HepG2 (cell line): ENCODE data around the gene NAB2. TPM values are rescaled to one million over a fixed set of nuclear protein-coding genes. Genes with fewer than 3 reads are reported as not detected.
A peak's percentile ranks its signal among the peaks of the same experiment; 100 is the strongest.

Experiments used
- ELF1 ChIP-seq: sonication (generic); formaldehyde crosslinking; IDR thresholded peaks from 2 replicates; pipeline ENCODE4 v1.4.0; 2020; ENCODE audit warnings: missing genetic modification reagents
- GATAD2A ChIP-seq: IDR thresholded peaks from 2 replicates; pipeline ENCODE4 v1.6.1; 2016
- KDM3A ChIP-seq: IDR thresholded peaks from 2 replicates; pipeline ENCODE4 v1.6.1; 2018; ENCODE audit warnings: low read depth, missing compliant biosample characterization
- KDM5B ChIP-seq: sonication (generic); formaldehyde crosslinking; IDR thresholded peaks from 2 replicates; pipeline ENCODE4 v1.4.0; 2020; ENCODE audit warnings: missing genetic modification reagents, mild to moderate bottlenecking, borderline replicate concordance
- MAFF ChIP-seq: IDR thresholded peaks from 2 replicates; pipeline ENCODE4 v1.6.1; 2011; ENCODE audit warnings: low read depth, low read length, improper control_type of control experiment
- MED13 ChIP-seq: sonication (generic); formaldehyde crosslinking; IDR thresholded peaks from 2 replicates; pipeline ENCODE4 v1.5.0; 2020; ENCODE audit warnings: missing genetic modification reagents
- MTF2 ChIP-seq: sonication (generic); formaldehyde crosslinking; IDR thresholded peaks from 2 replicates; pipeline ENCODE4 v1.5.0; 2020; ENCODE audit warnings: missing genetic modification reagents, borderline replicate concordance
- NFKBIZ ChIP-seq: IDR thresholded peaks from 2 replicates; pipeline ENCODE4 v1.6.1; 2018; ENCODE audit warnings: missing genetic modification reagents, missing compliant biosample characterization
- NRL ChIP-seq: sonication (generic); formaldehyde crosslinking; IDR thresholded peaks from 2 replicates; pipeline ENCODE4 v1.5.0; 2020; ENCODE audit warnings: missing genetic modification reagents, mild to moderate bottlenecking, moderate library complexity, borderline replicate concordance
- RBAK ChIP-seq: sonication (generic); formaldehyde crosslinking; IDR thresholded peaks from 2 replicates; pipeline ENCODE4 v1.5.1; 2020; ENCODE audit warnings: mild to moderate bottlenecking, missing genetic modification reagents
- RORA ChIP-seq: sonication (generic); formaldehyde crosslinking; IDR thresholded peaks from 2 replicates; pipeline ENCODE4 v1.5.0; 2020; ENCODE audit warnings: mild to moderate bottlenecking, missing genetic modification reagents, moderate library complexity
- TMF1 ChIP-seq: sonication (generic); formaldehyde crosslinking; IDR thresholded peaks from 2 replicates; pipeline ENCODE4 v1.8.1; 2022; ENCODE audit warnings: low read depth, missing genetic modification reagents
- ZBTB8A ChIP-seq: sonication (generic); formaldehyde crosslinking; IDR thresholded peaks from 2 replicates; pipeline ENCODE4 v1.4.0; 2020; ENCODE audit warnings: mild to moderate bottlenecking, low read depth, missing genetic modification reagents, borderline replicate concordance
- ZNF225 ChIP-seq: sonication (generic); formaldehyde crosslinking; IDR thresholded peaks from 2 replicates; pipeline ENCODE4 v1.4.0; 2020; ENCODE audit warnings: mild to moderate bottlenecking, missing genetic modification reagents
- ZNF251 ChIP-seq: sonication (generic); formaldehyde crosslinking; IDR thresholded peaks from 2 replicates; pipeline ENCODE4 v1.9.0; 2021; ENCODE audit warnings: mild to moderate bottlenecking, missing genetic modification reagents
- ZNF30 ChIP-seq: sonication (generic); formaldehyde crosslinking; IDR thresholded peaks from 2 replicates; pipeline ENCODE4 v1.5.0; 2020; ENCODE audit warnings: mild to moderate bottlenecking, missing genetic modification reagents
- ZNF343 ChIP-seq: sonication (generic); formaldehyde crosslinking; IDR thresholded peaks from 2 replicates; pipeline ENCODE4 v1.4.0; 2020; ENCODE audit warnings: mild to moderate bottlenecking, missing genetic modification reagents
- ZNF44 ChIP-seq: sonication (generic); formaldehyde crosslinking; IDR thresholded peaks from 2 replicates; pipeline ENCODE4 v1.5.1; 2020; ENCODE audit warnings: mild to moderate bottlenecking, missing genetic modification reagents
- ZNF556 ChIP-seq: sonication (generic); formaldehyde crosslinking; IDR thresholded peaks from 2 replicates; pipeline ENCODE4 v1.4.0; 2020; ENCODE audit warnings: mild to moderate bottlenecking, missing genetic modification reagents, borderline replicate concordance
- ZNF567 ChIP-seq: sonication (generic); formaldehyde crosslinking; IDR thresholded peaks from 2 replicates; pipeline ENCODE4 v1.8.1; 2023; ENCODE audit warnings: mild to moderate bottlenecking, missing genetic modification reagents, borderline replicate concordance
- ZNF572 ChIP-seq: sonication (generic); formaldehyde crosslinking; IDR thresholded peaks from 2 replicates; pipeline ENCODE4 v1.5.1; 2020; ENCODE audit warnings: mild to moderate bottlenecking, missing genetic modification reagents
- ZNF629 ChIP-seq: sonication (generic); formaldehyde crosslinking; conservative IDR thresholded peaks from 2 replicates; pipeline ENCODE4 v1.5.0; 2020; ENCODE audit warnings: missing genetic modification reagents
- polyA plus RNA-seq, 8 experiments: library from polyadenylated mRNA; depleted of rRNA in 3 of 8; stranded (reverse) in 7 of 8; unstranded in 1 of 8; fragments of >200 nt; fragmentation: Illumina TruSeq in 4 of 8; extraction: Trizol in 4 of 8; gene quantifications; 2 replicates each; pipeline versions ENCODE4 v1.2.1 to v1.2.3, GENCODE V29; 2011 to 2016; ENCODE audit warnings: low read depth in 4 of 8, missing spikeins in 1 of 8, mixed read lengths in 1 of 8; ENCODE audit not compliant: insufficient read depth in 1 of 8
- total RNA-seq, 5 experiments: library from RNA; depleted of rRNA; stranded (reverse); fragments of >200 nt; fragmentation: Illumina TruSeq; extraction: Trizol; gene quantifications; 2 replicates each; pipeline ENCODE4 v1.2.3, GENCODE V29; 2016; ENCODE audit warnings: low read depth in 1 of 5
- TF ChIP-seq, protein P1 (sequence below): sonication (generic); formaldehyde crosslinking; IDR thresholded peaks from 2 replicates; pipeline ENCODE4 v1.4.0; 2020; ENCODE audit warnings: mild to moderate bottlenecking, missing genetic modification reagents
- TF ChIP-seq, protein P2 (sequence below): sonication (generic); formaldehyde crosslinking; IDR thresholded peaks from 2 replicates; pipeline ENCODE4 v1.4.0; 2020; ENCODE audit warnings: missing genetic modification reagents
- TF ChIP-seq, protein P3 (sequence below): sonication (generic); formaldehyde crosslinking; IDR thresholded peaks from 2 replicates; pipeline ENCODE4 v1.5.0; 2020; ENCODE audit warnings: missing genetic modification reagents, mild to moderate bottlenecking, borderline replicate concordance

The NAB2 gene
- total and polyA plus RNA-seq, 2 of the 13 experiments (the other 11 are each of a cell fraction or from before 2014, with no cell fraction given) = 11.7 to 12.9 TPM

DNA sequence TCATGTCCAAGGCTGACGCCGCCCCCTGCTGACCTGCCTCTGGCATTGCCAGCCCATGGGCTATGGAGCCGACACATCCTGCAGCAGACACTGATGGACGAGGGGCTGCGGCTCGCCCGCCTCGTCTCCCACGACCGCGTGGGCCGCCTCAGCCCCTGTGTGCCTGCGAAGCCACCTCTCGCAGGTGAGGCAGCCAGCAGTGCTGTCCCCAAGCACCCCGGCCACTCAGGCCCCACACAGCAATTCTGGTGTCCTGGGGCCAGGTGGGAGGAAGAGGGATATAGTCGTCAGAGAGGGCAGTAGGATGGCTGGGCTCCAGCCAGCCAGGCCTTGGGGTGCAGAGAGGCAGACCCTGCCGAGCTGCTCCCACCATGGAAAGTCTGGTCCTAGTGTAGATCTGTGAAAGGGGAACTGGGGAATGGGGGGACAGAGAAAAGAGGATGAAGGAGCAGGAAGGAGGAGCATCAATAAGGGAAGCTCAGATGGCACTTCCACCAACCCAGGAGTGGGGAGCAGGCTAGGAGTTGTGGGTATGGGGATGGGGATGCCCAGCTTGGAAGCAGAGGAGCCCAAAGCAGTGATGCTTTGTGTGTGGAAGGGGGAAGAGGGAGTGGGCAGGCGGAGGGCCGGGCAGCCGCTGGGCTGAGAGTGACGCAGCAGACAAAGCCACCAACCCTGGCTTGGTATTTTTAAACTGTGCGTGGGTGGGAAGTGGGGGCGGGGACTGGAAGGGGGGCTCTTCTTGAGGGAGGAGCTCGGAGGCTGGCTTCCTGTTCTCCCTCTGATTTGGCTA, 4.7 kb downstream of the NAB2 start (continued):
- TF ChIP-seq, protein P1, sequence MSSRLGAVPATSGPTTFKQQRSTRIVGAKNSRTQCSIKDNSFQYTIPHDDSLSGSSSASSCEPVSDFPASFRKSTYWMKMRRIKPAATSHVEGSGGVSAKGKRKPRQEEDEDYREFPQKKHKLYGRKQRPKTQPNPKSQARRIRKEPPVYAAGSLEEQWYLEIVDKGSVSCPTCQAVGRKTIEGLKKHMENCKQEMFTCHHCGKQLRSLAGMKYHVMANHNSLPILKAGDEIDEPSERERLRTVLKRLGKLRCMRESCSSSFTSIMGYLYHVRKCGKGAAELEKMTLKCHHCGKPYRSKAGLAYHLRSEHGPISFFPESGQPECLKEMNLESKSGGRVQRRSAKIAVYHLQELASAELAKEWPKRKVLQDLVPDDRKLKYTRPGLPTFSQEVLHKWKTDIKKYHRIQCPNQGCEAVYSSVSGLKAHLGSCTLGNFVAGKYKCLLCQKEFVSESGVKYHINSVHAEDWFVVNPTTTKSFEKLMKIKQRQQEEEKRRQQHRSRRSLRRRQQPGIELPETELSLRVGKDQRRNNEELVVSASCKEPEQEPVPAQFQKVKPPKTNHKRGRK = no peak
- TF ChIP-seq, protein P2, sequence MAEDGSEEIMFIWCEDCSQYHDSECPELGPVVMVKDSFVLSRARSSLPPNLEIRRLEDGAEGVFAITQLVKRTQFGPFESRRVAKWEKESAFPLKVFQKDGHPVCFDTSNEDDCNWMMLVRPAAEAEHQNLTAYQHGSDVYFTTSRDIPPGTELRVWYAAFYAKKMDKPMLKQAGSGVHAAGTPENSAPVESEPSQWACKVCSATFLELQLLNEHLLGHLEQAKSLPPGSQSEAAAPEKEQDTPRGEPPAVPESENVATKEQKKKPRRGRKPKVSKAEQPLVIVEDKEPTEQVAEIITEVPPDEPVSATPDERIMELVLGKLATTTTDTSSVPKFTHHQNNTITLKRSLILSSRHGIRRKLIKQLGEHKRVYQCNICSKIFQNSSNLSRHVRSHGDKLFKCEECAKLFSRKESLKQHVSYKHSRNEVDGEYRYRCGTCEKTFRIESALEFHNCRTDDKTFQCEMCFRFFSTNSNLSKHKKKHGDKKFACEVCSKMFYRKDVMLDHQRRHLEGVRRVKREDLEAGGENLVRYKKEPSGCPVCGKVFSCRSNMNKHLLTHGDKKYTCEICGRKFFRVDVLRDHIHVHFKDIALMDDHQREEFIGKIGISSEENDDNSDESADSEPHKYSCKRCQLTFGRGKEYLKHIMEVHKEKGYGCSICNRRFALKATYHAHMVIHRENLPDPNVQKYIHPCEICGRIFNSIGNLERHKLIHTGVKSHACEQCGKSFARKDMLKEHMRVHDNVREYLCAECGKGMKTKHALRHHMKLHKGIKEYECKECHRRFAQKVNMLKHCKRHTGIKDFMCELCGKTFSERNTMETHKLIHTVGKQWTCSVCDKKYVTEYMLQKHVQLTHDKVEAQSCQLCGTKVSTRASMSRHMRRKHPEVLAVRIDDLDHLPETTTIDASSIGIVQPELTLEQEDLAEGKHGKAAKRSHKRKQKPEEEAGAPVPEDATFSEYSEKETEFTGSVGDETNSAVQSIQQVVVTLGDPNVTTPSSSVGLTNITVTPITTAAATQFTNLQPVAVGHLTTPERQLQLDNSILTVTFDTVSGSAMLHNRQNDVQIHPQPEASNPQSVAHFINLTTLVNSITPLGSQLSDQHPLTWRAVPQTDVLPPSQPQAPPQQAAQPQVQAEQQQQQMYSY (CRISPR knock-in tag) = no peak
- TF ChIP-seq ZNF567 = no peak
- TF ChIP-seq NFKBIZ (CRISPR knock-in tag) = no peak
- no peak for TF ChIP-seq ZBTB8A
- no peak for TF ChIP-seq ZNF251 (CRISPR knock-in tag)
- TF ChIP-seq GATAD2A (CRISPR knock-in tag) = no peak
- no peak for TF ChIP-seq ZNF343
- TF ChIP-seq ZNF629 = no peak
- no peak for TF ChIP-seq ELF1 (CRISPR knock-in tag)
- TF ChIP-seq MED13 (CRISPR knock-in tag) = no peak
- no peak for TF ChIP-seq ZNF556 (CRISPR knock-in tag)
- peak; percentile 26; the same call in 1 of the 2 replicates for TF ChIP-seq KDM5B (CRISPR knock-in tag)
- TF ChIP-seq ZNF44 = no peak
- no peak for TF ChIP-seq MAFF
- no peak for TF ChIP-seq RORA (CRISPR knock-in tag)
- TF ChIP-seq ZNF572 (CRISPR knock-in tag) = no peak
- no peak for TF ChIP-seq ZNF30 (CRISPR knock-in tag)
- TF ChIP-seq ZNF225 (CRISPR knock-in tag) = no peak
- TF ChIP-seq NRL (CRISPR knock-in tag) = no peak
- TF ChIP-seq MTF2 = no peak
- no peak for TF ChIP-seq TMF1 (CRISPR knock-in tag)
- TF ChIP-seq RBAK (CRISPR knock-in tag) = no peak
- TF ChIP-seq, protein P3, sequence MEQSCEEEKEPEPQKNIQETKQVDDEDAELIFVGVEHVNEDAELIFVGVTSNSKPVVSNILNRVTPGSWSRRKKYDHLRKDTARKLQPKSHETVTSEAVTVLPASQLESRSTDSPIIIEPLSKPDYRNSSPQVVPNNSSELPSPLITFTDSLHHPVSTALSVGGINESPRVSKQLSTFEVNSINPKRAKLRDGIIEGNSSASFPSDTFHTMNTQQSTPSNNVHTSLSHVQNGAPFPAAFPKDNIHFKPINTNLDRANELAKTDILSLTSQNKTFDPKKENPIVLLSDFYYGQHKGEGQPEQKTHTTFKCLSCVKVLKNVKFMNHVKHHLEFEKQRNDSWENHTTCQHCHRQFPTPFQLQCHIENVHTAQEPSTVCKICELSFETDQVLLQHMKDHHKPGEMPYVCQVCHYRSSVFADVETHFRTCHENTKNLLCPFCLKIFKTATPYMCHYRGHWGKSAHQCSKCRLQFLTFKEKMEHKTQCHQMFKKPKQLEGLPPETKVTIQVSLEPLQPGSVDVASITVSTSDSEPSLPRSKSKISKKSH (CRISPR knock-in tag) = no peak
- no peak for TF ChIP-seq KDM3A (CRISPR knock-in tag)
